ENCODE results near the gene ZNF780B. TPM values are rescaled to one million over a fixed set of nuclear protein-coding genes. Genes with fewer than 3 reads are reported as not detected.

The ZNF780B gene
- polyA plus RNA-seq, 1 donor from 2014 or later = 28.8 TPM

DNA sequence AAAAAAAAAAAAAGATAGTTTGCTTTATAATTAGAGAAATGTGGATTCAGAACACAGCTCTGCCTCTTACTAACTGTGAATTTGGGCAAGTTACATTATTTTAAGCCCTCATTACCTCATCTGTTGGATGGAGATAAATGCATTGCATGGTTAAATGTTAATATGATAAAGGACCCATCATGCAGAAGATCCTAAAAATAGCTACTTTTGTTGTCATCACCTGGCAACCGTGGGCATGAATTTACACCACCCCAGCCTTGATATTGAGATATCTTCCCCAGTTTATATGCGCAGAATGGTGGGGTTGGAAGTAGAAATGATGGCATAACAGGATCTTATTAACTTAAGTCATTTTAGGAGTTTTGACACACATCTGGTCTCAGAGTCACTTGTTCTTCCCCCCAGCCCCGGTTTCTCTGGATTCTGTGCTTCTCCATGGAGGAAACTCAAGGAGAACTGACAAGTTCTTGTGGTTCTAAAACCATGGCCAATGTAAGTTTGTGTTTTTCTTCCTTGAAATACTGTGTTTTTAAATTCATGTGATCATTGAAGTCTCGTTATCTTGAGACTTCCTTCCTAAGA is 50.2 kb downstream of the ZNF780B start:
- no peaks in the 10 kb centered on the region for H3K79me2 ChIP-seq (replicated peaks; ENCODE audit: insufficient read depth, low read length)
- H3K9me3 ChIP-seq (ENCODE audit: low read length) = no peaks in the 10 kb centered on the region
- no peaks in the 10 kb centered on the region for H3K27me3 ChIP-seq (ENCODE audit: insufficient read depth, low read depth, low read length)
- no peak overlapping the region for H3K27ac ChIP-seq (ENCODE audit: low read length)
- no peak overlapping the region for H3K4me2 ChIP-seq (ENCODE audit: low read length)
- no peaks in the 10 kb centered on the region for H4K20me1 ChIP-seq (ENCODE audit: insufficient read depth)
- H3K36me3 ChIP-seq (ENCODE audit: insufficient read depth, low read length) = peaks cover 17% of the 10 kb centered on the region
- no peak overlapping the region for H3K9ac ChIP-seq (ENCODE audit: low read length)
- TF ChIP-seq EP300 (conservative IDR thresholded peaks at IDR 0.05; ENCODE audit: poor library complexity, severe bottlenecking) (no peak), MXI1 (conservative IDR thresholded peaks at IDR 0.05; ENCODE audit: poor library complexity, severe bottlenecking) (no peak), TAF1 (IDR thresholded peaks at IDR 0.05; ENCODE audit: low read depth) (no peak), POLR2AphosphoS5 (IDR thresholded peaks at IDR 0.05) (no peak), RAD21 (conservative IDR thresholded peaks at IDR 0.05) (no peak), SMC3 (conservative IDR thresholded peaks at IDR 0.05; ENCODE audit: poor library complexity) (no peak), EZH2 (IDR thresholded peaks at IDR 0.05; ENCODE audit: borderline replicate concordance, insufficient read depth, low read length, poor library complexity, severe bottlenecking) (no peak)
- TF ChIP-seq, protein P1, sequence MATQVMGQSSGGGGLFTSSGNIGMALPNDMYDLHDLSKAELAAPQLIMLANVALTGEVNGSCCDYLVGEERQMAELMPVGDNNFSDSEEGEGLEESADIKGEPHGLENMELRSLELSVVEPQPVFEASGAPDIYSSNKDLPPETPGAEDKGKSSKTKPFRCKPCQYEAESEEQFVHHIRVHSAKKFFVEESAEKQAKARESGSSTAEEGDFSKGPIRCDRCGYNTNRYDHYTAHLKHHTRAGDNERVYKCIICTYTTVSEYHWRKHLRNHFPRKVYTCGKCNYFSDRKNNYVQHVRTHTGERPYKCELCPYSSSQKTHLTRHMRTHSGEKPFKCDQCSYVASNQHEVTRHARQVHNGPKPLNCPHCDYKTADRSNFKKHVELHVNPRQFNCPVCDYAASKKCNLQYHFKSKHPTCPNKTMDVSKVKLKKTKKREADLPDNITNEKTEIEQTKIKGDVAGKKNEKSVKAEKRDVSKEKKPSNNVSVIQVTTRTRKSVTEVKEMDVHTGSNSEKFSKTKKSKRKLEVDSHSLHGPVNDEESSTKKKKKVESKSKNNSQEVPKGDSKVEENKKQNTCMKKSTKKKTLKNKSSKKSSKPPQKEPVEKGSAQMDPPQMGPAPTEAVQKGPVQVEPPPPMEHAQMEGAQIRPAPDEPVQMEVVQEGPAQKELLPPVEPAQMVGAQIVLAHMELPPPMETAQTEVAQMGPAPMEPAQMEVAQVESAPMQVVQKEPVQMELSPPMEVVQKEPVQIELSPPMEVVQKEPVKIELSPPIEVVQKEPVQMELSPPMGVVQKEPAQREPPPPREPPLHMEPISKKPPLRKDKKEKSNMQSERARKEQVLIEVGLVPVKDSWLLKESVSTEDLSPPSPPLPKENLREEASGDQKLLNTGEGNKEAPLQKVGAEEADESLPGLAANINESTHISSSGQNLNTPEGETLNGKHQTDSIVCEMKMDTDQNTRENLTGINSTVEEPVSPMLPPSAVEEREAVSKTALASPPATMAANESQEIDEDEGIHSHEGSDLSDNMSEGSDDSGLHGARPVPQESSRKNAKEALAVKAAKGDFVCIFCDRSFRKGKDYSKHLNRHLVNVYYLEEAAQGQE (IDR thresholded peaks at IDR 0.05; ENCODE audit: borderline replicate concordance) = no peak
- TF ChIP-seq, protein P2, sequence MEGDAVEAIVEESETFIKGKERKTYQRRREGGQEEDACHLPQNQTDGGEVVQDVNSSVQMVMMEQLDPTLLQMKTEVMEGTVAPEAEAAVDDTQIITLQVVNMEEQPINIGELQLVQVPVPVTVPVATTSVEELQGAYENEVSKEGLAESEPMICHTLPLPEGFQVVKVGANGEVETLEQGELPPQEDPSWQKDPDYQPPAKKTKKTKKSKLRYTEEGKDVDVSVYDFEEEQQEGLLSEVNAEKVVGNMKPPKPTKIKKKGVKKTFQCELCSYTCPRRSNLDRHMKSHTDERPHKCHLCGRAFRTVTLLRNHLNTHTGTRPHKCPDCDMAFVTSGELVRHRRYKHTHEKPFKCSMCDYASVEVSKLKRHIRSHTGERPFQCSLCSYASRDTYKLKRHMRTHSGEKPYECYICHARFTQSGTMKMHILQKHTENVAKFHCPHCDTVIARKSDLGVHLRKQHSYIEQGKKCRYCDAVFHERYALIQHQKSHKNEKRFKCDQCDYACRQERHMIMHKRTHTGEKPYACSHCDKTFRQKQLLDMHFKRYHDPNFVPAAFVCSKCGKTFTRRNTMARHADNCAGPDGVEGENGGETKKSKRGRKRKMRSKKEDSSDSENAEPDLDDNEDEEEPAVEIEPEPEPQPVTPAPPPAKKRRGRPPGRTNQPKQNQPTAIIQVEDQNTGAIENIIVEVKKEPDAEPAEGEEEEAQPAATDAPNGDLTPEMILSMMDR (IDR thresholded peaks at IDR 0.05; ENCODE audit: poor library complexity, severe bottlenecking) = no peak
- H3F3A ChIP-seq (ENCODE audit: insufficient read depth, low read length, poor library complexity, severe bottlenecking) = no peaks in the 10 kb centered on the region
- H3K9me2 ChIP-seq (ENCODE audit: insufficient read depth, low read length) = no peaks in the 10 kb centered on the region
- no peak overlapping the region for H3K4me3 ChIP-seq (ENCODE audit: low read length)
- H2AFZ ChIP-seq (ENCODE audit: low read depth, low read length) = no peak overlapping the region

DNA sequence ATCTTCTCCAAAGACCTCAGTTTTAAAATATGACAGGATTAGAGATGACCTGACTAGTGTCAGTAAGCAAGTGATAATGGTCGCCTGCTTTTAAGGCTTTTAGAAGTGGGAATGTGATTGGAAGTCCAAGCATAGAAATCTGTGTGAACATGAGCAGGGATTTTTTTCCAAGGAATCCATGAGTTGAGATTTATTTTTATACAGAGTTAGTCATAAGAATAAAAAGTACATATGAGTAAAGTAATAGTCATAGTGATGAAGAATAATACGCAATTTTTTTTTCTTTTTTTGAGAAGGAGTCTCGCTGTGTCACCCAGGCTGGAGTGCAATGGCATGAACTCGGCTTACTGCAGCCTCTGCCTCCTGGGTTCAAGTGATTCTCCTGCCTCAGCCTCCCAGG is 57.5 kb downstream of the ZNF780B start:
- Histone ChIP-seq H3F3A (ENCODE audit: insufficient read depth, low read length, poor library complexity, severe bottlenecking) (peaks cover 3% of the 10 kb centered on the region), H3K9ac (ENCODE audit: low read length) (no peak overlapping the region), H4K20me1 (ENCODE audit: insufficient read depth) (no peaks in the 10 kb centered on the region), H3K4me3 (ENCODE audit: low read length) (no peak overlapping the region), H3K4me2 (ENCODE audit: low read length) (no peak overlapping the region), H2AFZ (ENCODE audit: low read depth, low read length) (no peak overlapping the region), H3K9me2 (ENCODE audit: insufficient read depth, low read length) (no peaks in the 10 kb centered on the region), H3K79me2 (replicated peaks; ENCODE audit: insufficient read depth, low read length) (peaks cover 17% of the 10 kb centered on the region), H3K36me3 (ENCODE audit: insufficient read depth, low read length) (no peaks in the 10 kb centered on the region), H3K27ac (ENCODE audit: low read length) (no peak overlapping the region), H3K9me3 (ENCODE audit: low read length) (peaks cover 6% of the 10 kb centered on the region), H3K27me3 (ENCODE audit: insufficient read depth, low read depth, low read length) (no peaks in the 10 kb centered on the region)
- TF ChIP-seq POLR2AphosphoS5 (IDR thresholded peaks at IDR 0.05) (no peak), TAF1 (IDR thresholded peaks at IDR 0.05; ENCODE audit: low read depth) (no peak), MXI1 (conservative IDR thresholded peaks at IDR 0.05; ENCODE audit: poor library complexity, severe bottlenecking) (no peak), SMC3 (conservative IDR thresholded peaks at IDR 0.05; ENCODE audit: poor library complexity) (no peak), EP300 (conservative IDR thresholded peaks at IDR 0.05; ENCODE audit: poor library complexity, severe bottlenecking) (no peak), EZH2 (IDR thresholded peaks at IDR 0.05; ENCODE audit: borderline replicate concordance, insufficient read depth, low read length, poor library complexity, severe bottlenecking) (no peak), RAD21 (conservative IDR thresholded peaks at IDR 0.05) (no peak)
- TF ChIP-seq, protein P2 (IDR thresholded peaks at IDR 0.05; ENCODE audit: poor library complexity, severe bottlenecking) = no peak
- TF ChIP-seq, protein P1 (IDR thresholded peaks at IDR 0.05; ENCODE audit: borderline replicate concordance) = no peak
